HCEC 1CT (cell line): ENCODE results near the gene IP6K3.

ENCODE experiments used
- DNase-seq: peaks from one replicate; pipeline ENCODE4 v3.0.0-alpha.2; 2017

The IP6K3 gene

GRCh38 chr6:33746651-33747100, at the start of gene IP6K3:
Gene IP6K3, minus strand, starts transcription at chr6:33746905. Its CDS starts 11,429 bp downstream, at chr6:33735476.
- no peak for DNase-seq

- DNase-seq, result no peak
Measured at GRCh38 chr6:33794910-33795623, 48.4 kb upstream of the IP6K3 start.

GRCh38 chr6:33792981-33793380, 46.3 kb upstream of the IP6K3 start:
- no peak for DNase-seq

- no peak for DNase-seq
Measured at GRCh38 chr6:33791620-33792019, 44.9 kb upstream of the IP6K3 start.

GRCh38 chr6:33790910-33791309, 44.2 kb upstream of the IP6K3 start:
- DNase-seq, result no peak

GRCh38 chr6:33790379-33790778, 43.7 kb upstream of the IP6K3 start:
- DNase-seq, result no peak

- no peak for DNase-seq
Measured at GRCh38 chr6:33789550-33789895, 42.8 kb upstream of the IP6K3 start.

GRCh38 chr6:33788694-33789549, 42.2 kb upstream of the IP6K3 start, which contains the start of gene LEMD2:
Gene LEMD2, minus strand, starts transcription at chr6:33789130. Its CDS starts 14 bp downstream, at chr6:33789116.
- DNase-seq, result peak; percentile 94

- peak; percentile 79 for DNase-seq
Measured at GRCh38 chr6:33787954-33788693, 41.4 kb upstream of the IP6K3 start.

GRCh38 chr6:33787346-33787953, 40.7 kb upstream of the IP6K3 start:
- DNase-seq, result peak; percentile 42

GRCh38 chr6:33786736-33787135, 40.0 kb upstream of the IP6K3 start:
- no peak for DNase-seq

- DNase-seq, result no peak
Measured at GRCh38 chr6:33785778-33786177, 39.1 kb upstream of the IP6K3 start.

GRCh38 chr6:33784787-33785186, 38.1 kb upstream of the IP6K3 start:
- no peak for DNase-seq

- no peak for DNase-seq
Measured at GRCh38 chr6:33783781-33784520, 37.2 kb upstream of the IP6K3 start.

GRCh38 chr6:33782561-33782960, 35.9 kb upstream of the IP6K3 start:
- DNase-seq, result no peak

- DNase-seq, result no peak
Measured at GRCh38 chr6:33781131-33781975, 34.6 kb upstream of the IP6K3 start.

- DNase-seq, result no peak
Measured at GRCh38 chr6:33779895-33780294, 33.2 kb upstream of the IP6K3 start.

GRCh38 chr6:33779290-33779689, 32.6 kb upstream of the IP6K3 start:
- DNase-seq, result no peak

- DNase-seq, result no peak
Measured at GRCh38 chr6:33778444-33779121, 31.9 kb upstream of the IP6K3 start.
